Suprapubic skin (tissue), 4 donors: ENCODE results near the gene NOS1AP. TPM values are rescaled to one million over a fixed set of nuclear protein-coding genes. Genes with fewer than 3 reads are reported as not detected.

Experiments used
- DNase-seq, 2 donors: peaks; one replicate each; pipeline ENCODE4 v3.0.0-alpha.2; 2019; ENCODE audit warnings: low spot score in 2 of 2
- H3K27ac ChIP-seq: fragments of 200-600 bp; sonication (generic); one replicate; pipeline ENCODE4 v1.5.1; 2019
- H3K27me3 ChIP-seq: fragments of 200-600 bp; sonication (generic); one replicate; pipeline ENCODE4 v1.5.1; 2019
- H3K36me3 ChIP-seq: fragments of 200-600 bp; sonication (generic); one replicate; pipeline ENCODE4 v1.5.1; 2019
- H3K4me1 ChIP-seq: fragments of 200-600 bp; sonication (generic); one replicate; pipeline ENCODE4 v1.5.1; 2019
- H3K4me3 ChIP-seq: fragments of 200-600 bp; sonication (generic); one replicate; pipeline ENCODE4 v1.5.1; 2019; ENCODE audit warnings: mild to moderate bottlenecking
- H3K9me3 ChIP-seq: fragments of 200-600 bp; sonication (generic); one replicate; pipeline ENCODE4 v1.5.1; 2019
- EP300 ChIP-seq: sonication (generic); formaldehyde crosslinking; IDR thresholded peaks from one replicate; pipeline ENCODE4 v1.6.1; 2017; ENCODE audit warnings: antibody characterized with exemption
- POLR2A ChIP-seq, 2 donors: fragments of 450-650 bp; IDR thresholded peaks; one replicate each; pipeline ENCODE4 v1.6.1; 2017; ENCODE audit warnings: antibody characterized with exemption in 2 of 2, mild to moderate bottlenecking in 2 of 2, moderate library complexity in 2 of 2
- POLR2AphosphoS5 ChIP-seq, 3 donors: sonication (generic); formaldehyde crosslinking; IDR thresholded peaks; one replicate each; pipeline ENCODE4 v1.6.1; 2017; ENCODE audit warnings: antibody characterized with exemption in 3 of 3
- WGBS: methylation state at CpG from one replicate; pipeline ENCODE4 v1.1.5; 2018; 5-methylcytosine and 5-hydroxymethylcytosine counted together
- total RNA-seq, 4 donors: library from RNA; depleted of rRNA; stranded (reverse); fragments of >200 nt; gene quantifications; one replicate each; pipeline ENCODE4 v1.1.0, GENCODE V29; 2016
- TF ChIP-seq, protein P1 (sequence below), 2 donors: fragments of 200-600 bp in 1 of 2; fragments of 450-650 bp in 1 of 2; sonication (generic) in 1 of 2; IDR thresholded peaks; one replicate each; pipeline ENCODE4 v1.5.1; 2016 to 2019; ENCODE audit warnings: antibody characterized with exemption in 2 of 2, mild to moderate bottlenecking in 1 of 2, moderate library complexity in 1 of 2

Gene NOS1AP
- total RNA-seq, 4 donors from 2014 or later = 1.9 to 9.5 (median 3.3) TPM

DNA sequence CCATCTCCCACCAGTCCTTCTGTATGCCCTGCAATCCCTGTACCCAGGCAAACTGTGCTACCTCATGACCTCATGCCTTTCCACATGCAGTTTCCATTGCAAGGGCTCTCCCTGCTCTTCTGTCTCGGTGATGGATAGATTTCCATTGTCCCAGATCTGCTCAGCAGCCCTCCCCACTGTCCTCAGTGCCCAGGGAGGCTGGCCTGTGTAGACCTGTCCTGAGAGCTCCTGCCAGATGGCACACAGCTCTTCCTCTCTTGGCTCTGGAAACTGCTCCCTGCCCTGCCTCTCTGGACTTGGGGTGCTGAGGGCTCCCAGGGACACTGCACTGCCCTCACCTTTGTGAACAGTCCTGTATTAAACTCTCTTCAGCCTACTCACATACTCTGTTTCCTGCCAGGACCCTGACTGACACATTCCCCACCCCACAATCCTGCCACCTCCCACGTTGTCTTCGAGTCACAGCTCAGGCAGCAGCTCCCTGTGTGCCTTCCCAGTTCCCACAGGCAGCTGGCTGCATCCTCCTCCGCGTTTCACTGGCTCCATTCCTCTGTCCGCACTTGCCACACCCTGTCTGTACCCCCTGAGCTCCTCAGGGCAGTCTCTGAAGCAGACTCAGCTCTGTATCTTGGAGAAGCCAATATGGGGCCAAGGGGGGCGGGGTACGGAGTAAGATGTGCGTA is 250.1 kb downstream of the NOS1AP start:
- WGBS = 52% methylated on average over 9 of the region's 9 CpGs
- no peak for DNase-seq
- H3K9me3 ChIP-seq = no peaks in the 10 kb centered on the region
- TF ChIP-seq, protein P1, sequence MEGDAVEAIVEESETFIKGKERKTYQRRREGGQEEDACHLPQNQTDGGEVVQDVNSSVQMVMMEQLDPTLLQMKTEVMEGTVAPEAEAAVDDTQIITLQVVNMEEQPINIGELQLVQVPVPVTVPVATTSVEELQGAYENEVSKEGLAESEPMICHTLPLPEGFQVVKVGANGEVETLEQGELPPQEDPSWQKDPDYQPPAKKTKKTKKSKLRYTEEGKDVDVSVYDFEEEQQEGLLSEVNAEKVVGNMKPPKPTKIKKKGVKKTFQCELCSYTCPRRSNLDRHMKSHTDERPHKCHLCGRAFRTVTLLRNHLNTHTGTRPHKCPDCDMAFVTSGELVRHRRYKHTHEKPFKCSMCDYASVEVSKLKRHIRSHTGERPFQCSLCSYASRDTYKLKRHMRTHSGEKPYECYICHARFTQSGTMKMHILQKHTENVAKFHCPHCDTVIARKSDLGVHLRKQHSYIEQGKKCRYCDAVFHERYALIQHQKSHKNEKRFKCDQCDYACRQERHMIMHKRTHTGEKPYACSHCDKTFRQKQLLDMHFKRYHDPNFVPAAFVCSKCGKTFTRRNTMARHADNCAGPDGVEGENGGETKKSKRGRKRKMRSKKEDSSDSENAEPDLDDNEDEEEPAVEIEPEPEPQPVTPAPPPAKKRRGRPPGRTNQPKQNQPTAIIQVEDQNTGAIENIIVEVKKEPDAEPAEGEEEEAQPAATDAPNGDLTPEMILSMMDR (IDR thresholded peaks at IDR 0.05) = no peak
- TF ChIP-seq EP300 = no peak
- TF ChIP-seq POLR2AphosphoS5 (IDR thresholded peaks at IDR 0.05) = no peak
- TF ChIP-seq POLR2A (IDR thresholded peaks at IDR 0.05) = no peak
- H3K36me3 ChIP-seq = no peaks in the 10 kb centered on the region
- no peak overlapping the region for H3K4me3 ChIP-seq
- peaks cover 15% of the 10 kb centered on the region for H3K4me1 ChIP-seq
- no peak overlapping the region for H3K27ac ChIP-seq
- no peaks in the 10 kb centered on the region for H3K27me3 ChIP-seq

DNA sequence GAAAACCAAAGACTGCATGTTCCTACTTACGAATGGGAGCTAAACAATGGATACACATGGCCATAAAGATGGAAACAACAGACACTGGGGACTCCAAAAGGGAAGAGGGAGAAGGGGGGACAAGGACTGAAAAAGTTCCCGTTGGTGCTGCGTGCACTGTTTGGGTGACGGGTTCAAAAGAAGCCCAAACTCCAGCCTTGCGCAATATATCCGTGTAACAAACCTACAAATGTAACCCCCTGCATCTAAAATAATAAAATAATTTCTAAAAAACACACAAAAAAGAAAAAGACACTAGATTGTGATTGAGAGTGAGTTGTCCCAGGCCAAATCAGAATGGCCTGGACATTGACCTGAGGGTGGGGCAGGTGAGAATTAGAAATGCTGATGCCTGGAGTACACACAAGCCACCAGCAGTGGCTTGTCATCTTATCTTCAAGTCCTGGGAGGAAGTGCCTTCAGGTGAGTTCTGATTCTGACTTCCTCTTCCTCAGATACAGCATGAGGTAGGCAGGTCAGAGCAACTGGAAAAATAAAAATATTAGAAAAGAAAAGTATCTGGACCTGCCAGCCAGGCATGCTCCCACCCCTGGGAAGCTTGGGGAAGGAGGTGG is 252.4 kb downstream of the NOS1AP start:
- 92% methylated on average over 6 of the region's 6 CpGs for WGBS
- Histone ChIP-seq H3K27ac (no peak overlapping the region), H3K27me3 (no peaks in the 10 kb centered on the region), H3K9me3 (no peaks in the 10 kb centered on the region), H3K4me3 (no peak overlapping the region), H3K4me1 (peaks cover 15% of the 10 kb centered on the region), H3K36me3 (no peaks in the 10 kb centered on the region)
- TF ChIP-seq POLR2A (IDR thresholded peaks at IDR 0.05) (no peak), EP300 (no peak), POLR2AphosphoS5 (IDR thresholded peaks at IDR 0.05) (no peak)
- TF ChIP-seq, protein P1 (IDR thresholded peaks at IDR 0.05) = no peak
- no peak for DNase-seq

DNA sequence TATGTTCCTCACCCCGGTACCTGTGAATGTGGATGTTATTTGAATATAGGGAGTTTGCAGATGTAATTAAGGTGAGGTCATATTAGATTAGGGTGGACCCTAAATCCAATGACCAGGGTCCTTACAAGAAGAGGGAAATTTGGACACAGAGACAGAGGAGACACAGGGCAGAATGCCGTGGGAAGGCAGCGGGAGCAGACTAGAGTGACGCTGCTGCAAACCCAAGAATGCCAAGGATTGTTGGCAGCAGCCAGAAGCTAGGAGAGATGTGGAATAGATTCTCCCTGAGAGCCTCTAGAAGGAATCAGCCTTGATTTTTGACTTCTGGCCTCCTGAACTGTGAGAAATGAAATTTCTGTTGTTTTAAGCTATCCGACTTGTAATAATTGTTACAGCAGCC is 253.5 kb downstream of the NOS1AP start:
- Histone ChIP-seq H3K4me3 (no peak overlapping the region), H3K27me3 (no peaks in the 10 kb centered on the region), H3K9me3 (no peaks in the 10 kb centered on the region), H3K27ac (no peak overlapping the region), H3K4me1 (peaks cover 19% of the 10 kb centered on the region), H3K36me3 (no peaks in the 10 kb centered on the region)
- 81% methylated on average over 5 of the region's 5 CpGs for WGBS
- TF ChIP-seq POLR2AphosphoS5 (IDR thresholded peaks at IDR 0.05) = no peak
- TF ChIP-seq POLR2A (IDR thresholded peaks at IDR 0.05) = no peak
- TF ChIP-seq, protein P1 (IDR thresholded peaks at IDR 0.05) = no peak
- no peak for TF ChIP-seq EP300
- no peak for DNase-seq

DNA sequence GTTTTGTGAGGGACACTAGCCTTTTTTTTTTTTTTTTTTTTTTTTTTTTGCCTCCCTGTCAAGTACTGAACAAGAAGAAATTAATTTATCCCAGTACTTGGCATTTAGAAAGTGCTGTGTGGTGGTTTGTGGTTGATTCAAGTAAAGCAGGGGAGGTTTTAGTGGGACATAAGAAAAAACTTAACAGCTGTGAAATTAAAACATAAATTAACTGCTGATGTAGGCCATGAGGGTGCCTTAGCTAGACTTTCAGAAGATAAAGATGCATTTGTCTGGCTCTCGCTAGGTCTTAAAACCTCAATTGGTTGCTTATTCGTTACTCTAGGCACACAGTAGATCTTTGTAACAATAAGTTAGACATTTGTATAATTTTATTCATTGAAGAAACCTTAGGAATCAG is 254.9 kb downstream of the NOS1AP start:
- H3K4me3 ChIP-seq = no peak overlapping the region
- WGBS = 71% methylated on average over 2 of the region's 2 CpGs
- no peaks in the 10 kb centered on the region for H3K27me3 ChIP-seq
- H3K4me1 ChIP-seq = peaks cover 13% of the 10 kb centered on the region
- no peak for DNase-seq
- no peaks in the 10 kb centered on the region for H3K36me3 ChIP-seq
- TF ChIP-seq POLR2A (IDR thresholded peaks at IDR 0.05) (no peak), POLR2AphosphoS5 (IDR thresholded peaks at IDR 0.05) (no peak), EP300 (no peak)
- TF ChIP-seq, protein P1 (IDR thresholded peaks at IDR 0.05) = no peak
- no peaks in the 10 kb centered on the region for H3K9me3 ChIP-seq
- H3K27ac ChIP-seq = no peak overlapping the region

DNA sequence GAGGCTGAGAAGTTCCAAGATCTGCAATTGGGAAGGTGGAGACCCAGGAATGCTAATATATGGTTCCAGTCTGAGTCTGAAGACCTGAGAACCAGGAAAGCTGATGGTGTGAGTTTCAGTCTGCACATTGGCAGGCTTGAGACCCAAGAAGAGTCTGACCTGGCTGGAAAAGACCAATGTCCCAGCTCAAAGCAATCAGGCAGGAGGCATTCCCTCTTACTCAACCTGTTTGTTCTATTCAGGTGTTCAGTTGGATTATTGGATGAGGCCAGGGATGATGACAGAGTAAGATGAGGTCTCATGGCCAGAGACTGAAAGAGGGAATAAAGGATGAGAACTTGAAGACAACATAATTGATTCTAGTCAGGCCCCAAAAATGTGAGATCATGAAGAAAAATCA is 257.1 kb downstream of the NOS1AP start:
- no peak overlapping the region for H3K27ac ChIP-seq
- no peak overlapping the region for H3K4me3 ChIP-seq
- TF ChIP-seq, protein P1 (IDR thresholded peaks at IDR 0.05) = no peak
- TF ChIP-seq EP300 = no peak
- TF ChIP-seq POLR2A (IDR thresholded peaks at IDR 0.05) = no peak
- TF ChIP-seq POLR2AphosphoS5 (IDR thresholded peaks at IDR 0.05) = no peak
- no peaks in the 10 kb centered on the region for H3K9me3 ChIP-seq
- H3K36me3 ChIP-seq = no peaks in the 10 kb centered on the region
- no peaks in the 10 kb centered on the region for H3K27me3 ChIP-seq
- no peak for DNase-seq
- peaks cover 9% of the 10 kb centered on the region for H3K4me1 ChIP-seq
